NT2/D1 (cell line): ENCODE results near the gene RAB31.

Experiments
- SUZ12 ChIP-seq: IDR thresholded peaks from 2 replicates; pipeline ENCODE4 v1.6.1; 2011; ENCODE audit not compliant: insufficient read length, insufficient read depth; ENCODE audit errors: extremely low read depth
- YY1 ChIP-seq: IDR thresholded peaks from 2 replicates; pipeline ENCODE4 v1.6.1; 2011; ENCODE audit not compliant: insufficient read length, insufficient read depth

- TF ChIP-seq YY1 (no peak), SUZ12 (no peak)
Observed at GRCh38 chr18:9820127-9820526, 112.0 kb downstream of the RAB31 start.
